Activated CD8-positive, alpha-beta T cell treated with anti-CD3 and anti-CD28 coated beads for 36 hours (primary cell): ENCODE results near the gene NUF2. TPM values are rescaled to one million over a fixed set of nuclear protein-coding genes. Genes with fewer than 3 reads are reported as not detected.

Source experiments
- ATAC-seq: fragments of 200-7000 bp; cut with Tn5 transposase; one replicate; pipeline ENCODE4 v1.10.0; 2021; ENCODE audit warnings: mild to moderate bottlenecking, moderate library complexity
- CTCF ChIA-PET: fragments of 350-600 bp; sonication (Branson Sonifier 250); formaldehyde crosslinking; loops from one replicate; lab custom pipeline; 2021; ENCODE audit warnings: antibody characterized with exemption; lab: Charles Lee
- POLR2A ChIA-PET: fragments of 350-600 bp; sonication (Branson Sonifier 250); formaldehyde crosslinking; loops from one replicate; lab custom pipeline; 2021; ENCODE audit warnings: antibody characterized with exemption; lab: Charles Lee
- DNase-seq: peaks from one replicate; pipeline ENCODE4 v3.0.0-alpha.2; 2020
- H3K27ac Mint-ChIP-seq: one replicate; pipeline ENCODE4 v1.8.0; 2021; ENCODE audit warnings: mild to moderate bottlenecking, mixed read lengths
- H3K27me3 Mint-ChIP-seq: one replicate; pipeline ENCODE4 v1.8.0; 2021; ENCODE audit warnings: mixed read lengths
- H3K36me3 Mint-ChIP-seq: one replicate; pipeline ENCODE4 v1.8.0; 2021; ENCODE audit warnings: low read depth, mixed read lengths
- H3K4me1 Mint-ChIP-seq: one replicate; pipeline ENCODE4 v1.8.0; 2021; ENCODE audit warnings: low read depth, mixed read lengths
- H3K4me3 Mint-ChIP-seq: one replicate; pipeline ENCODE4 v1.8.0; 2021; ENCODE audit warnings: mild to moderate bottlenecking, moderate library complexity, mixed read lengths
- H3K9me3 Mint-ChIP-seq: one replicate; pipeline ENCODE4 v1.8.0; 2021; ENCODE audit warnings: mixed read lengths
- intact Hi-C: fragments of 100-400 bp; cut with micrococcal nuclease; formaldehyde crosslinking; loops from one replicate; pipeline ENCODE4 v1.10.0; 2022
- total RNA-seq, 2 experiments: library from RNA; stranded (reverse); gene quantifications; one replicate each; pipeline ENCODE4 v1.2.3, GENCODE V29; 2021
- TF ChIP-seq, protein P1 (sequence below): fragments of 200-600 bp; IDR thresholded peaks from one replicate; pipeline ENCODE4 v1.8.0; 2022; ENCODE audit warnings: antibody characterized with exemption, mild to moderate bottlenecking

Gene NUF2
- total RNA-seq, 2 experiments from 2014 or later, result 49.9 to 54.6 TPM

DNA sequence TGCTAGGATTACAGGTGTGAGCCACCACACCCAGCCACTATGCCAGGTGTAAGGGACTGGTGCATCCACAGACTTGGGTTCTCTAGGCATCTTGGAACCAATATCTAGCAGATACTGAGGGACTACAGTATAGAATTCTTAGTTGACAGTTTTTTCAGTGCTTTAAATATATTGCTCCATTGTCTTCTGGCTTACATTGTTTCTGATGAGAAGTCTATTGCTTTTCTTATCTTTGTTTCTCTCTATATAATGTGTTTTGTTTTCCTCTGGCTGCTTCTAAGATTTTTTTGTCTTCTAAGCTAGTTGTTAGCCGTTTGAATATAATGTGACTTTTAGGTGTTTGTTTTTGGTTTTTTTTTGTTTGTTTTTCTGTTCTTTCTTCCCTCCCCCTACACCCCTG, 13.5 kb downstream of the NUF2 start:
- no peaks in the 10 kb centered on the region for H3K27me3 Mint-ChIP-seq
- peaks cover 12% of the 10 kb centered on the region for H3K9me3 Mint-ChIP-seq
- TF ChIP-seq, protein P1, sequence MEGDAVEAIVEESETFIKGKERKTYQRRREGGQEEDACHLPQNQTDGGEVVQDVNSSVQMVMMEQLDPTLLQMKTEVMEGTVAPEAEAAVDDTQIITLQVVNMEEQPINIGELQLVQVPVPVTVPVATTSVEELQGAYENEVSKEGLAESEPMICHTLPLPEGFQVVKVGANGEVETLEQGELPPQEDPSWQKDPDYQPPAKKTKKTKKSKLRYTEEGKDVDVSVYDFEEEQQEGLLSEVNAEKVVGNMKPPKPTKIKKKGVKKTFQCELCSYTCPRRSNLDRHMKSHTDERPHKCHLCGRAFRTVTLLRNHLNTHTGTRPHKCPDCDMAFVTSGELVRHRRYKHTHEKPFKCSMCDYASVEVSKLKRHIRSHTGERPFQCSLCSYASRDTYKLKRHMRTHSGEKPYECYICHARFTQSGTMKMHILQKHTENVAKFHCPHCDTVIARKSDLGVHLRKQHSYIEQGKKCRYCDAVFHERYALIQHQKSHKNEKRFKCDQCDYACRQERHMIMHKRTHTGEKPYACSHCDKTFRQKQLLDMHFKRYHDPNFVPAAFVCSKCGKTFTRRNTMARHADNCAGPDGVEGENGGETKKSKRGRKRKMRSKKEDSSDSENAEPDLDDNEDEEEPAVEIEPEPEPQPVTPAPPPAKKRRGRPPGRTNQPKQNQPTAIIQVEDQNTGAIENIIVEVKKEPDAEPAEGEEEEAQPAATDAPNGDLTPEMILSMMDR, result no peak
- POLR2A ChIA-PET, result no interaction called here
- CTCF ChIA-PET, result no interaction called here
- intact Hi-C loops, result no loop called here
- DNase-seq (no peak), ATAC-seq (no peak)
- H3K27ac Mint-ChIP-seq, result no peak overlapping the region
- H3K4me1 Mint-ChIP-seq, result no peaks in the 10 kb centered on the region
- peaks cover 67% of the 10 kb centered on the region for H3K36me3 Mint-ChIP-seq
- H3K4me3 Mint-ChIP-seq, result no peak overlapping the region

DNA sequence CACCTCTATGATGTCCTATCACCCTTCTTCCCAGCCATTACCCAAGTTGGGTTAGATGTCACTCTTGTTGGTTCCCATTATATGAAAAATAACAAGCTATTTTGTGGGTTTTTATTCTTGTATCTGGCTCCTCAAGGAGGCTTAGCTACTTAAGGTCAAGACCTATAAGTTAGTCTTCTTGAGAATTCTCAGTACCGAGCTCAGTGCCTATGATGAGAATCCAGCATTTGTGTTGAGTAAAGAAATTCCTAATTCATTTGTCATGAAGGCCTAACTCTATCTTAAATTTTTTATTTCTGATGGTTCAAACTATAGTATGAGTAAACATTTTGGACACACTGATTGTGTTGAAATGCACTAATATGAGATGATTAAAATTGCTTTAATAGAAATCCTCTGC, 15.9 kb downstream of the NUF2 start:
- ChIA-PET POLR2A (interaction anchor here (1.1 kb wide), 1 partner anchor 10 kb away, joined by 4 read pairs; no protein-coding TSS in a partner anchor), CTCF (no interaction called here)
- Mint-ChIP-seq H3K4me1 (no peaks in the 10 kb centered on the region), H3K27me3 (no peaks in the 10 kb centered on the region), H3K36me3 (peaks cover 52% of the 10 kb centered on the region), H3K4me3 (no peak overlapping the region), H3K27ac (no peak overlapping the region), H3K9me3 (peaks cover 4% of the 10 kb centered on the region)
- ATAC-seq, result no peak
- intact Hi-C loops, result no loop called here
- DNase-seq, result no peak
- TF ChIP-seq, protein P1, result no peak

DNA sequence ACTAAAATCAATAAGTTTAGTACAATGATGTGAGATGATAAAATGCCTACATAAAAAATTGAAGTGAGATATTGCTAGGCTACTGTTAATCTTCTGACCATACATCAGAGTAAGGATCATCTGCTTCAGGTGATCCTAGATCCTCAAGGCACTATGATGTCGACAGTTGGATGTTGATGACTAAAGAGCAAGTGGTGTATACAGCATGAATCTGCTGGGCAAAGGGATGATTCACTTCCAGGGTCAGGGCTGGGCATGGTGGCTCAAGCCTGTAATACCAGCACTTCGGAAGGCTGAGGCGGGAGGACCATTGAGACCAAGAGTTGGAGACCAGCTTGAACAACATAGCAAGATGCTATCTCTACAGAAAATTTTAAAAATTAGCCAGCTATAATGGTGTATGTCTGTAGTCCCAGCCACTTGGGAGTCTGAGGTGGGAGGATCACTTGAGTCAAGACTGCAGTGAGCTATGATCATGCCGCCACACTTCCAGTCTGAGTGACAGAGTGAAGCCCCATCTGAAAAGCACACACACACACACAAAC, 24.6 kb downstream of the NUF2 start:
- TF ChIP-seq, protein P1, result no peak
- CTCF ChIA-PET, result no interaction called here
- POLR2A ChIA-PET, result interaction anchor here (0.7 kb wide), 1 partner anchor 378 kb away, joined by 3 read pairs; no protein-coding TSS in a partner anchor

DNA sequence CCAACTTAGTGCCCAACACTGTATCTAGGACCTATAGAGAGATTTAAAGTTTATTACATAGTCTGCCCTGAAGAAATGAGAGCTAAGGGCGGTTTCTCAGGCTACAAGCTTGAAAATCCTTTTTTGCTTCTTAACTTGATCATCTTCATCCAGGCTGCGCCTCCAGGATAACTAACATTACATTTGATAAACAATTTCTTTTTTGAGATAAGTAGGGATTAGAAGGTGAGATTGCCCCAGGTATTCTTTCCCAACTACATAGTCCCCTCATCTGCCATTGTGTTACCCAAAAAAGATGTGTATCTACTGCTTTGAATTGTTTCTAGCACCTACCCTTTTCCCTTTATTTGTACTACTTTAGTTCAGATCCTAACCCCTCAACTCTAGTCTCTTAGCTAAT, 25.4 kb downstream of the NUF2 start:
- Mint-ChIP-seq H3K4me1 (no peaks in the 10 kb centered on the region), H3K27ac (no peak overlapping the region), H3K36me3 (peaks cover 37% of the 10 kb centered on the region), H3K4me3 (no peak overlapping the region), H3K9me3 (no peaks in the 10 kb centered on the region), H3K27me3 (no peaks in the 10 kb centered on the region)
- ChIA-PET POLR2A (interaction anchor here (0.7 to 1.5 kb wide), 2 partner anchors 9 to 377 kb away, joined by 3 to 4 read pairs; no protein-coding TSS in a partner anchor), CTCF (no interaction called here)
- intact Hi-C loops, result no loop called here
- TF ChIP-seq, protein P1, result no peak
- DNase-seq (no peak), ATAC-seq (no peak)

More for the DNA sequence above, 24.6 kb downstream of the NUF2 start:
- Mint-ChIP-seq H3K27ac (no peak overlapping the region), H3K4me3 (no peak overlapping the region), H3K4me1 (no peaks in the 10 kb centered on the region), H3K36me3 (peaks cover 33% of the 10 kb centered on the region), H3K9me3 (no peaks in the 10 kb centered on the region), H3K27me3 (no peaks in the 10 kb centered on the region)
- intact Hi-C loops, result no loop called here
- DNase-seq, result no peak
- ATAC-seq, result no peak

DNA sequence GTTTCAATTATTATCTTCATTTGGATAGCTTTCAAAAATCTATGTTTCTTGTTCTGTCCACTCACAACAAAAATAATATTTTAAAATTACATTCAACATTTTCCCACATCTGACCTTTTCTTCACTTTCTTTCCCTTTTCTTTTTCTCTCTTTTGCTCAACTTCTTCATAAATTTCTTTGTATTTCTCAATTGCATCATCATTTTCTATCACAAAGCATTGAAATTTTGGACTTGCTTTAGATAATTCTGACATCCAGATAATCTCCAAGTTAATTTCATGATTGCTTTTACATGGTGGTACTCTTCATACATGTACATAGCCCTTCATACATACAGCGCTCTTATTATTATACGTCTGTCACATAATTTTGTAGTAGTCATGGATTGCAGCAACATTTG, 30.2 kb downstream of the NUF2 start:
- Mint-ChIP-seq H3K27me3 (no peaks in the 10 kb centered on the region), H3K4me1 (no peaks in the 10 kb centered on the region), H3K4me3 (no peak overlapping the region), H3K27ac (no peak overlapping the region), H3K36me3 (peaks cover 25% of the 10 kb centered on the region), H3K9me3 (no peaks in the 10 kb centered on the region)
- ChIA-PET POLR2A (no interaction called here), CTCF (no interaction called here)
- intact Hi-C loops, result no loop called here
- no peak for DNase-seq
- ATAC-seq, result no peak
- TF ChIP-seq, protein P1, result no peak
